Activated naive CD4-positive, alpha-beta T cell treated with anti-CD3 and anti-CD28 coated beads, Interleukin-2, amount 50 U/mL, for 16 hours (primary cell): ENCODE data around the gene MBP.

Experiments
- DNase-seq: peaks from one replicate; pipeline ENCODE4 v3.0.0-alpha.2; 2020

The MBP gene

DNA sequence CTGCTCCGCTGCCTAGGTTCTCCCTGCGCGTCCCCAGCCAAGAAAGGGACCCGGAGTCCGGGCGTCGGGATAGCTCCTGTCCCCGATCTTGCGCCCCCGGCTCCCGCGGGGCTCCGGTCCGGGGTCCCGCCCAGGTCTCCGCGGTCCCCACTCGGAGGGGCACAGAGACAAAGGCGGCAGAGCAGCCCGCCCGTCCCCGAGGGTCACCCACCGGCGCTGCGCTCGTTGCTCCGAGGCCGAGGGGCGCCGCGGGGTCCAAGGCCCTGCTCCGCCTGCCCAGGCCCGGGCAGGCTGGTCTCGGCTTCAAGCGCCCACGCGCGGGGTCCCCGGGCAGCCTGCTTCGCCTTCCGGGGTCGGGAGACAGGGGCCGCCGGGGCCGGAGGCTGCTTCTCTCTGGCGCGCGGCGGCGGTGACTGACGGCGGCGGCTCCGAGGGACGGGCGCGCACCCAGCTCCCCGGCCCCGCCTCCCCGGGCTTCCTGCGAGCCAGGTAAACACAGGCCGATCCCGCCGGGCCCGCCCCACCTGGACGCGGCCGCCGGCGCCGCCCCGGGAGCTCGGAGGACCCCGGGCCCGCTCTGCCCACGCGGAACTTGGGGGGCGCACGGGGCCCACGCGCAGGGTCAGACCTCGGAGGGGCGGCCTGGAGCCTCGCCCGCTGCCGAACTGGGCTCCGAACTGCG lies at the start of gene MBP:
MBP (minus strand) TSS at position 415 of the 682 bp plus-strand sequence. CDS start 27,522 bp downstream, outside the sequence.
- DNase-seq, result peak; percentile 72

DNA sequence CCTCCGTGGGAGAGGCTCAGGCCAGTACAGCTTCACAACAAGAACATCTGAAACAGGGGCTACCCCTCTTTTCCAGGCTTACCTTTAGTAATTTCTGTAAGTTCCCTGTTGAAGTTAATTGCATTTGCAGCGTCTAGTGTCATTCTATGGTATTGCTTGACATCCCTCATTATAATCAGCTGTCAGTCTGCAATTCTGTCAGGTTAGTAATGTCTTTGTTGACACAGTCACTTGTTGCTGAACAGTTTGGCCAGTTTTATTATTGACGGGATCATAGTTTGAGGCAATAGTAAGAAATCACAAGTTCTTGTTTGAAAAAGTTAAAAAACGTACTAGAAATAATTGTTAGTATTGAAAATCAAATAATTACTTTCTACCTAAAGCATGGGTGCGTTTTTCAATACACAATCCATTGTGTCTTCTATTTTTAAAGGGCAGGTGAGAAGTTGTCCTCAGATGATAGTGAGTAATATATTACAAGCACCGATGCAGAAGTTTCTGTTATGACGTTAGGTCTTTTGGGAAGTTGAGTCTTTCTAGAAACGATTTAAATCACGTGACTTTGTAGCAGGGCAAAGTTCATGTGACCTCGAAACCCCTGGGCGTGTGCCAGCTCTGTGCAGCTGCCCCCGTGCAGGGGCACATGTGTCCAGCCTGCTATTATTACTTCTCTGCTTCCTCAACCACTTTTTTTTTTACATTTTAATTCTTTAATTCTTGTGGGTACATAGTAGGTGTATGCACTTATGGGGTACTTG lies 49.5 kb upstream of the MBP start:
- DNase-seq, result no peak

- no peak for DNase-seq
Observed at GRCh38 chr18:77178559-77178958, 46.0 kb upstream of the MBP start.

DNA sequence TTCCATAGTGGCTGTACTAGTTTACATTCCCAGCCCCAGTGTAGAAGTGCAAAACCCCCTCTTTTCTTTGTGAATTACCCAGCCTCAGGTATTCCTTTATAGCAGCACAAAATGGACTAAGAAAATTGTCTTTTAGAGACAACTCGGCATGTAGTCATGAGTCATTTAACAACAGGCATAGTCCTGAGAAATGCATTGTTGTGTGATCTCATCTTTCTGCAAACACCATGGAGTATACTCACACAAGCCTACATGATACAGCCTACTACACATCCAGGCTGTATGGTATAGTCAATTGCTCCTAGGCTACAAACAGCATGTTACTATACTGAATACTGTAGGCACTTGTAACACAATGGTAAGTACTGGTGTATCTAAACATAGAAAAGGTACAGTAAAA lies 44.4 kb upstream of the MBP start:
- no peak for DNase-seq

GRCh38 chr18:77173275-77174030 lies 40.9 kb upstream of the MBP start:
- DNase-seq, result no peak

DNA sequence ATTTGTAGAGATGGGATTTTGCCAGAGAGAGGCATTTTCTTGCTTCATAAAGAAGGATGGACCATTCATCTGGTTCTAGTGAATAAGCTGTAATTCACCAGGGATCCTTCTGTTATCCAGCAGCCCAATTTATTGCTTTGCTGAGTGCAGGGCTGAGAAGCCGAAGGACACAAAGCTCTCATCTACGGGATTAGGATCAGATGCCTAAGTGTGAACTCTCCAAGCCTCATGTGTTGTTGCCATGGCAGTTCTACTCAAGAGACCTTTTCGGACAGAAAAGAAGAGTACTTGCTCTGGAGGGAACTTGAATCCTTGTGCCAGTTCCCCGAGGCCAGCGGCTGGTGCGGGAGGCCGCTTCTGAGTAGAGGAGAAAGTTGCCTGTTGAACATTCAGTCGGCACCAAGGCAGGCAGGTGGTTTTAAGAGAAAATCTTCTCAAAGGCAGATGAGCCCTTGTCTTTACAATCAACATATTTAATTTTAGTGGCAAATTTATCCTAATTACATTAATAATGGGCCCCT lies 38.4 kb upstream of the MBP start:
- DNase-seq, result no peak

- no peak for DNase-seq
Observed at GRCh38 chr18:77168811-77169311, 36.3 kb upstream of the MBP start.

DNA sequence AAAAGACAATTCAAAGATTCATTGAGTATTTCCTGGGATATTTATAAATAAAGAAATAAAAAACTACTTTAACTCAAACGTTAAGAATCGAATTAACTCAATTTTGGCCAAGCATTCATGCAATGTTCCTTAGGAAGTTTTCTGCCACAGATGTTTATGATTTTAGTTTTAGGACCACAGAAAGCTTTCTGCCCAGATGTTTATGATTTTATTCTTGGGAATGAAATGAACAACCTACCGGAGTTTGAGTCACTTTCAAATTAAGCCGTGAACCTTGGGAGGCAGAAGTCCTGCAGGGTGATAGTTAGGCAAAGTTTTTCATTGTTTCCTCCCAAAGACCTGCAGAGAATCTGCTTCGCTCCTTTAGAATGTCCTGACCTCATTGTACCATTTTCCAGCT lies 34.7 kb upstream of the MBP start:
- DNase-seq, result no peak

- DNase-seq, result no peak
Observed at GRCh38 chr18:77166523-77166922, 33.9 kb upstream of the MBP start.

GRCh38 chr18:77165503-77166188 lies 33.1 kb upstream of the MBP start:
- no peak for DNase-seq

DNA sequence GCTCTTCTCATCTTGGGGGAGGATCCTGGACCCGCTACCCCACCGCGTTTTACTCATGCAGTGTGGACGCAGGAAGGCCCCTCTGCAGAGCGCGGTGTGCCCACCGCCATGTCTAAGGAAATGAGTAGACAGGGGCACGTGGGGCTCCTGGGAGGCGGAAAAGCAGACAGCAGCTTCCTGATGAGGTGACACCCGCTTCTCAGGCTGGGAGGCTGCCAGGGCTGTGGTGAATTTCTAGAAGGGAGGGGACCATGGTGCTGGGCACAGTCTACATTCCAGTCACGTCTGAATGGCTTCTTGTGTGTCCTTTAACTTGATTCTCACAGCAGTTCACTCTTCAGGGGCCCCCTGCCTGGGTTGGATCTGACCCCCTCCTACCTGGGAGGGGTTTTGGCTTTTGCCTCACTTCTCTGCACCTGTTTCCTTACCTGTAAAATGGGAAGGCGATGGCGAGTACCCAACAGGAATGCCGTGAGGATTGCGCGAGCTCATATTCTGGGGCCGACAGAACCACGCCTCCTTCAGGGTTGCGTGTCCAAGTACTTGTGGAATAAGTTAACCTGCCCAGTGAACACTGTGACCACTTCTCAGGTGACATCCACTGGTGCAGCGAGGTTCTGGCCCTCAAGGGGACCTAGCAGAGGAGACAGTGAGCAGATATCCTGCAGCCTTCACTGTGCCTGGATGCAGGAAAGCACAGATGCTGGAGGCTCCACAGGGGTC lies 32.3 kb upstream of the MBP start:
- DNase-seq, result no peak

DNA sequence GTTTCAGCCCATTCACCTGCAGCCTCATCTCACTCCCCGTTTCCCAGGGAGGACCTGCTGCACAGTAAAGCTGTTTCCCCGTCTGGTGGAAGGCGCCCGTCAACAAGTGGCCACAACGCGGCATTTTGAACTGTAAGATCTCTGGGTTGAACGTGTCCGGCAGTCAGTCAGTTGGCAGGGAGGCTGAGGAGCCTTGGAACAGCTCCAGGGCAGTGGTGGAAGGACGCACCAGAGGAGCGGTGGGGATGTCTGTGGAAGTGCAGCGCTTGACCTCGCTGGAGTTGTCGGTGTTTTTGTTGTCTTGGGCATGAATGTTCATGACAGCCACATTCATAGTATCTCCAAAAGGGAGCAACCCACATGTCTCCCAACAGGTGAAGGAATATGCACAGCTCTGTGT lies 31.4 kb upstream of the MBP start:
- DNase-seq, result no peak

GRCh38 chr18:77162580-77162979 lies 30.0 kb upstream of the MBP start:
- DNase-seq, result no peak

DNA sequence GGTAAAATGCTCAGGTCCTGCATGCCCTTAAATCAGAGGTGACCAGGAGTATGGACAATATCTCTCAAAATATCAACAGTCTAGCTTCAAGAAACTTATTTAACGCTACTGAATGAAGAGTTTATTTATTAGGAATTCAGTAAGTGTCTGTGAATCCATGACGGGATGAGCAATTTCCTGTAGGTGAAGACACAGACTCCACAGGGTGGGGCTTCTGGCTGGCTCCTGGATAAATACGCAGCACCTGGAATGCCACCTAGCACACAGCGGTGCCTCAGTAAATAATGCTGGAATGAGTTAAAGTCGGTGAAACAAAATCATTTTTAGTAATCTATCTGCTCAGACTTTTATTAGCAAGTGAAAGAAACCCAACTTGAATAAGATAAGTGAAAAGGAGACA lies 29.4 kb upstream of the MBP start:
- DNase-seq, result no peak

GRCh38 chr18:77161383-77161782 lies 28.8 kb upstream of the MBP start:
- DNase-seq, result no peak

DNA sequence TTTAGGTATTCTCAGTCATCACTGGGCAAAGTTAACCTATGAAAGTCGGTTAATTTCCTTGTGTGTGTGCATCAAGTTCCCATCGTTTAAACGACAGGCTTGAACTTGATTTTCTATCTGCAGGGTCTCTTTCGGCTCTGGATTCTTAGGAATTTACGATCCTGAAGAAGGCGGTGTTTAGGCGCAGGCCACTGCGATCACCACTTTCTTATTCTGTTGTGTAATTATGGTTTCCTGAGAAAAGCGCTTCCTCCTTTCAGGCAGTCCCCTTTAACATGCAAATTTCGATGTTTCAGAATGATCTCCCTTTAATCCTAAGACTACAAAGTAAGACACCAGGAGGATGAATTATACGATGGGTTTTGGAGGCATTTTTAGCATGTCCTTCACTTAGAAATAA lies 27.9 kb upstream of the MBP start:
- no peak for DNase-seq

DNA sequence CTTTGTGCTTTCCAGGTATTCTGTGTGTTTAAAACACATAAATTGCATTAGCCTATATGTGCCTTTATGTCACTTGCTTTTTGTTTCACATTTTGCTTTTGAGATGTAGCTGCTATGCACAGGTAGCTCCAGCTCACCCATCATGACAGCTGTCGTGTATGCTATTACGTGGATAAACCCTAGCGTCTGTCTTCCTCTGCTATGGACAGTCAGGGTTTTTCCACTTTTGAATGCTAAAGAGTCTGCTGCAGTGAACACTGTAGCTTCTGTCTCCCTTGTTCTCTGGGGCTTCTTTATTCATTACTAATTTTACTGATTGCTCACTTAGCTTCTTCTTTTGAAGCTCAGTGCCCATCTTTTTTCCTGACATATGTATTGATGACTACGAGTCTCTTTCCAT lies 24.7 kb upstream of the MBP start:
- no peak for DNase-seq

DNA sequence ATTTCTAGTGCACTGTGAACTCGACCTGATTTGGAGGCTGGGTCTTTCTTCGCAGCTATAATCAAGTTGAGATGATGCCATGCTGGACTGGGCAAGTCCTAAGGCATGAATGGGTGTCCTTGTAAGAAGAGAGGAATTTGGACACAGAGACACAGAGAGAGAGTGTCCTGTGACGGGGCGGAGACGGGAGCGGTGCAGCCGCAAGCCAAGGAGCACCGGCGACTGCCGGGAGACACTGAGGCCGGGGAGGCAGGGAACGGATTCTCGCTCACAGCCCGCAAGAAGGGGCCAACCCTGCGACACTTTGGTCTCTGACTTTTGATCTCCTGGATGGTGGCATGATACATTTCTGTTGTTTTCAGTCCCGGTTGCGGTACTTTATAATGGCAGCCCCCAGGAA lies 22.4 kb upstream of the MBP start:
- DNase-seq, result no peak

GRCh38 chr18:77153404-77153803 lies 20.8 kb upstream of the MBP start:
- DNase-seq, result no peak

DNA sequence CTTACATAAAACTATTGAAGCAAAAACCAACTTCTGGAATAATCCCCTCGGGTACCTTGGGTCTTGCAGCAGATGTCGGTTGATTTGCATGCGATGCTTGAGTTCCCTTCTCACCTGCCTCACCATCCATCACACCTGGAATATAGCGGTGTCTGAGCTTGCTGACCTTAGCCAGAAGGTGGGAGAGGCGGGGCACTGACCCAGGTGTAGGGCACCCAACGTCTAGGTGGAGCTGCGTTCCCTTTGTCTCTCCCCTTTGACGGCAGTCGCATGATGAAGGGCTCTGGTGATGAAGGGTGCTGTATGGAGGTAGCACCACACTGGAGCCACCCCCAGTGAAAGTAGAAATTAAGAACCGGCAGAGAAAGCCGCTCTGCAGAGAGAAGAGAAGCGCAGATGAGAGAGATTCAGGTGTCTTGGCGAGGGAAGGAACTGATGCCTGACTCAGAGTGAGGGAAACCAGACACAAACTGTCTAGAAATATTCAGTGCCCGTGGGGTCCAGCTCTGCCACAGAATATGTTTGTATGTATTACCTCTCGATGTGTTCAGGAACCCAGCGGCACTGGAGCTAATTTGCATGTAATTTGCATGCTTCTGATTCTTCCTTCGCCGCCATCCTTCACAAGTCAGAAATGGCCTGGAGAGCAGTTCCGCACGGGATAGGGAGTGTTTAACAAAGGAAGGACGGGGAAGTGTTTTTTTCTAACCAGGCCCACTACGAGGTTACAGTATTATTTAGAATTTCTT lies 19.4 kb upstream of the MBP start:
- DNase-seq, result no peak

GRCh38 chr18:77151033-77151771 lies 18.6 kb upstream of the MBP start:
- DNase-seq, result no peak
